RWPE2 (cell line): ENCODE data around the gene HSPB8.

Experiments used
- ATAC-seq: fragments of 200-7000 bp; cut with Tn5 transposase; 3 replicates; pipeline ENCODE4 v1.9.1; 2021; ENCODE audit warnings: low read depth
- DNase-seq: peaks from one replicate; pipeline ENCODE4 v3.0.0-alpha.2; 2020; ENCODE audit warnings: low spot score
- H3K27ac ChIP-seq: fragments of 450-650 bp; 2 replicates; pipeline ENCODE4 v1.5.1; 2017; ENCODE audit warnings: mild to moderate bottlenecking; ENCODE audit not compliant: poor library complexity, severe bottlenecking
- H3K27me3 ChIP-seq: fragments of 250-450 bp; sonication (Bioruptor Pico); 2 replicates; pipeline ENCODE4 v1.5.1; 2021; ENCODE audit warnings: mild to moderate bottlenecking, moderate library complexity; ENCODE audit not compliant: insufficient read depth, poor library complexity, severe bottlenecking
- H3K36me3 ChIP-seq: fragments of 250-450 bp; sonication (Bioruptor Pico); 2 replicates; pipeline ENCODE4 v1.5.1; 2020; ENCODE audit warnings: low read depth, mild to moderate bottlenecking, moderate library complexity
- H3K4me1 ChIP-seq: fragments of 250-450 bp; sonication (Bioruptor Pico); 2 replicates; pipeline ENCODE4 v1.5.1; 2021; ENCODE audit warnings: mild to moderate bottlenecking, moderate library complexity; ENCODE audit not compliant: insufficient read depth, poor library complexity, severe bottlenecking
- H3K4me3 ChIP-seq: fragments of 250-450 bp; sonication (Bioruptor Pico); 2 replicates; pipeline ENCODE4 v1.5.1; 2021; ENCODE audit warnings: mild to moderate bottlenecking, moderate library complexity; ENCODE audit not compliant: severe bottlenecking
- H3K9me3 ChIP-seq: fragments of 250-450 bp; sonication (Bioruptor Pico); 2 replicates; pipeline ENCODE4 v1.5.1; 2021; ENCODE audit warnings: mild to moderate bottlenecking, moderate library complexity; ENCODE audit not compliant: severe bottlenecking
- CTCF ChIP-seq: fragments of 450-650 bp; IDR thresholded peaks from one replicate; pipeline ENCODE4 v1.5.1; 2017; ENCODE audit warnings: mild to moderate bottlenecking, moderate library complexity; ENCODE audit not compliant: poor library complexity, severe bottlenecking

The HSPB8 gene

GRCh38 chr12:119201789-119202543, 23.2 kb downstream of the HSPB8 start:
- H3K27ac ChIP-seq = no peak overlapping the region
- no peaks in the 10 kb centered on the region for H3K27me3 ChIP-seq
- H3K4me3 ChIP-seq = no peak overlapping the region
- no peak for TF ChIP-seq CTCF
- no peaks in the 10 kb centered on the region for H3K9me3 ChIP-seq
- no peak for ATAC-seq
- H3K36me3 ChIP-seq = no peaks in the 10 kb centered on the region
- DNase-seq = no peak
- H3K4me1 ChIP-seq = no peaks in the 10 kb centered on the region

- H3K9me3 ChIP-seq = no peaks in the 10 kb centered on the region
- no peaks in the 10 kb centered on the region for H3K4me1 ChIP-seq
- no peak for TF ChIP-seq CTCF
- DNase-seq (no peak), ATAC-seq (no peak)
- no peaks in the 10 kb centered on the region for H3K36me3 ChIP-seq
- H3K27me3 ChIP-seq = no peaks in the 10 kb centered on the region
- no peak overlapping the region for H3K4me3 ChIP-seq
- no peak overlapping the region for H3K27ac ChIP-seq
These were observed 23.8 kb downstream of the HSPB8 start for GRCh38 chr12:119202544-119202943.

GRCh38 chr12:119204131-119204530, 25.4 kb downstream of the HSPB8 start:
- Histone ChIP-seq H3K9me3 (no peaks in the 10 kb centered on the region), H3K27ac (no peak overlapping the region), H3K27me3 (no peaks in the 10 kb centered on the region), H3K4me1 (no peaks in the 10 kb centered on the region), H3K4me3 (no peak overlapping the region), H3K36me3 (no peaks in the 10 kb centered on the region)
- TF ChIP-seq CTCF = no peak
- DNase-seq (no peak), ATAC-seq (no peak)

GRCh38 chr12:119204671-119205285, 26.0 kb downstream of the HSPB8 start:
- Histone ChIP-seq H3K4me1 (no peaks in the 10 kb centered on the region), H3K27ac (no peak overlapping the region), H3K9me3 (no peaks in the 10 kb centered on the region), H3K27me3 (no peaks in the 10 kb centered on the region), H3K4me3 (no peak overlapping the region), H3K36me3 (no peaks in the 10 kb centered on the region)
- TF ChIP-seq CTCF = no peak
- ATAC-seq = no peak
- DNase-seq = no peak
